Subcutaneous abdominal adipose tissue (tissue), 5 donors: ENCODE data around the gene SUN5.

ENCODE experiments used
- H3K27ac ChIP-seq: one replicate; pipeline ENCODE4 v1.7.0; 2013; ENCODE audit warnings: low read depth, mild to moderate bottlenecking, inconsistent platforms, low read length, moderate library complexity
- H3K27me3 ChIP-seq, 5 donors: one replicate each; pipeline ENCODE4 v1.7.0; 2013; ENCODE audit warnings: low read length in 5 of 5, inconsistent platforms in 1 of 5; ENCODE audit not compliant: control insufficient read depth in 5 of 5, insufficient read depth in 4 of 5
- H3K36me3 ChIP-seq, 5 donors: one replicate each; pipeline ENCODE4 v1.7.0; 2013; ENCODE audit warnings: low read length in 5 of 5; ENCODE audit not compliant: control insufficient read depth in 5 of 5, insufficient read depth in 5 of 5
- H3K4me1 ChIP-seq, 5 donors: one replicate each; pipeline ENCODE4 v1.7.0; 2013; ENCODE audit warnings: low read length in 5 of 5, mild to moderate bottlenecking in 3 of 5, moderate library complexity in 1 of 5; ENCODE audit not compliant: control insufficient read depth in 5 of 5, insufficient read depth in 5 of 5
- H3K4me3 ChIP-seq, 5 donors: one replicate each; pipeline ENCODE4 v1.7.0; 2013; ENCODE audit warnings: low read length in 5 of 5, low read depth in 1 of 5
- H3K9ac ChIP-seq, 5 donors: one replicate each; pipeline ENCODE4 v1.7.0; 2013; ENCODE audit warnings: low read length in 5 of 5, mild to moderate bottlenecking in 4 of 5, moderate library complexity in 3 of 5
- H3K9me3 ChIP-seq, 5 donors: one replicate each; pipeline ENCODE4 v1.7.0; 2013; ENCODE audit warnings: low read length in 5 of 5; ENCODE audit not compliant: control insufficient read depth in 5 of 5
- donor health status: healthy.
- donor health status: healthy.
- donor health status: healthy.
- donor health status: healthy.
- donor health status: healthy.

Gene SUN5

GRCh38 chr20:32985596-32985995, 18.6 kb downstream of the SUN5 start:
- Histone ChIP-seq H3K4me3 (no peak overlapping the region), H3K27me3 (peaks cover 4 to 21% (median 15%) of the 10 kb centered on the region in 5 donors), H3K9ac (no peak overlapping the region), H3K4me1 (no peaks in the 10 kb centered on the region), H3K27ac (no peak overlapping the region), H3K9me3 (peaks cover 0 to 5% (median 0%) of the 10 kb centered on the region in 5 donors), H3K36me3 (no peaks in the 10 kb centered on the region)

- no peaks in the 10 kb centered on the region for H3K9me3 ChIP-seq
- H3K9ac ChIP-seq = no peak overlapping the region
- H3K27ac ChIP-seq = no peak overlapping the region
These were observed 19.4 kb downstream of the SUN5 start for GRCh38 chr20:32984631-32985354.

GRCh38 chr20:32984196-32984595, 20.0 kb downstream of the SUN5 start:
- H3K27me3 ChIP-seq = peaks cover 0 to 17% (median 10%) of the 10 kb centered on the region in 5 donors
- H3K9ac ChIP-seq = no peak overlapping the region

More at GRCh38 chr20:32984631-32985354, 19.4 kb downstream of the SUN5 start:
- H3K27me3 ChIP-seq = peaks cover 4 to 16% (median 10%) of the 10 kb centered on the region in 5 donors
- H3K36me3 ChIP-seq = no peaks in the 10 kb centered on the region
- H3K4me1 ChIP-seq = no peaks in the 10 kb centered on the region
- no peak overlapping the region for H3K4me3 ChIP-seq

DNA sequence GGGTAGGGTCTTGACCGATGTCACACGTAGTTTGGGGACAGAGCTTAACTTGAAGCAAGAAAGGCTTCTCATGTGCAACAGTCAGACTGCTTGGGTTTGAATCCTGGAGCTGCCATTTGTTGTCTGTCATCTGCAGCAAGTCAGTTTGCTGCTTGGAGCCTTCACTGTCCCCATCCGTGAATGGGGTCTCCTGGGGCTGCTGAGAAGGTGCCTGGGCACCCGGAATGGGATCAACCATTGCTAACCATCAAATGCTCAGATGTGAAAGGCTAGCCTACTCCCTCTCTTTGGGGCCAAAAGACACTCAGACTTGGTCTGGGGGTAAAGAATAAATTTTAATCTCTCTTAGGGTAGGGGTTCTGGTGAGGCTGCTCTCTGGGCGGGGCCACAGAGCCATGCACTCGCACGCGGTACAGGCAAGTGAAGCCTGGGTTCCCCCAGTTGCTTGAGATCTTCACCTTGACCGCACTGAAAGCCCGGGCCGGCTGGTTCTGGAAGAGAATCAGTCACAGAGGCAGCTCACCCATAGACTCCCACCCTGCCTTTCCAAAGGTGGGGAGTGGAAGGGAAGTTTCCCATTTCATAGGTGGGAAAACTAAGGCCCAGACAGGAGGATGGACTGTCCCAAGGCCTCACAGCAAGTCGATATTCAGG, 20.6 kb downstream of the SUN5 start:
- Histone ChIP-seq H3K4me1 (no peaks in the 10 kb centered on the region), H3K27ac (no peak overlapping the region), H3K9me3 (no peaks in the 10 kb centered on the region), H3K36me3 (no peaks in the 10 kb centered on the region), H3K27me3 (peaks cover 0 to 17% (median 10%) of the 10 kb centered on the region in 5 donors), H3K9ac (no peak overlapping the region), H3K4me3 (no peak overlapping the region)

More at GRCh38 chr20:32984196-32984595, 20.0 kb downstream of the SUN5 start:
- no peaks in the 10 kb centered on the region for H3K4me1 ChIP-seq
- H3K27ac ChIP-seq = no peak overlapping the region
- no peak overlapping the region for H3K4me3 ChIP-seq
- H3K9me3 ChIP-seq = no peaks in the 10 kb centered on the region
- H3K36me3 ChIP-seq = no peaks in the 10 kb centered on the region

DNA sequence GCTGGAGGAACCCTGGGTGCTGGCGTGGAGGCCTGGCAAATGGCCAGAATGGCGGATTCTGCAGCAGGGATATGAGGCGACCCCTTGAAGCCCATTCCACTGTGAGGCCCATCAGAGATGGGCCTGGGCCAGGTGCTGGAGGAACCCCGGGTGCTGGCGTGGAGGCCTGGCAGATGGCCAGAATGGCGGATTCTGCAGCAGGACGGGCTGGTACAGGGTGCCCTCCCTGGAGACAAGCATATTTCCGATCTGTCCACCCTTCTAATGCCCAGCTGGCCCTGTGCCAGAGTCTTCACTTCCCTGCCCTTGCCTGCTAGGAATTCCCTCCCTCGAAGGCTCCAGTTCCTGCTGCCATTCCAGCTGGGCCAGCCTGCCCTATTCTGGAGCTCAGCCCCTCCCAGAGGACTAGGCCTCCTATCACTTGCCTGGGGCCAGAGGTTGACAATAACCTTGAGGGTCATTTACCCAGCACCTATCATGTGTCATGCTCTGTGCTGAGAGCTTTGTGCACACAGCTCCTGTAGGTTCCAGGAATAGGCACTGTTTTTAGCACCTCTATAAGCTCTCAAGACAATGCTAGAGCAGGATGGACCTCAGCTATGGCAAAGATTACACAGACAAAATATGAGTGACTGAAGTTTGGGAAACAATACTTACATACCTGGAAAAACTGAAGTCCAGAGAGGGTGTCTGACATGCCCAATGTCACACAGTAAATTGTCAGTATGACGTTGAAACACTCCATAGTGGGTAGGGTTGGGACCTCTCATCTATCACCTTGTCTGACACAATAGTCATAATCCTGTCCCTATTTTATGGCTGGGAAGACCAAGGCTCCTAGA, 21.4 kb downstream of the SUN5 start:
- H3K4me3 ChIP-seq = no peak overlapping the region
- H3K9me3 ChIP-seq = no peaks in the 10 kb centered on the region
- H3K27me3 ChIP-seq = peaks cover 0 to 15% (median 10%) of the 10 kb centered on the region in 5 donors
- no peaks in the 10 kb centered on the region for H3K36me3 ChIP-seq
- no peak overlapping the region for H3K9ac ChIP-seq
- H3K4me1 ChIP-seq = no peaks in the 10 kb centered on the region
- no peak overlapping the region for H3K27ac ChIP-seq

GRCh38 chr20:32980990-32981389, 23.2 kb downstream of the SUN5 start:
- Histone ChIP-seq H3K9me3 (no peaks in the 10 kb centered on the region), H3K36me3 (no peaks in the 10 kb centered on the region), H3K4me3 (no peak overlapping the region), H3K27ac (no peak overlapping the region), H3K4me1 (no peaks in the 10 kb centered on the region), H3K9ac (no peak overlapping the region), H3K27me3 (peaks cover 0 to 18% (median 0%) of the 10 kb centered on the region in 5 donors)

- Histone ChIP-seq H3K27ac (no peak overlapping the region), H3K4me3 (no peak overlapping the region), H3K9ac (no peak overlapping the region), H3K4me1 (no peaks in the 10 kb centered on the region), H3K36me3 (no peaks in the 10 kb centered on the region), H3K27me3 (peaks cover 0 to 12% (median 0%) of the 10 kb centered on the region in 5 donors), H3K9me3 (no peaks in the 10 kb centered on the region)
These were observed 23.9 kb downstream of the SUN5 start for GRCh38 chr20:32980131-32980941.

DNA sequence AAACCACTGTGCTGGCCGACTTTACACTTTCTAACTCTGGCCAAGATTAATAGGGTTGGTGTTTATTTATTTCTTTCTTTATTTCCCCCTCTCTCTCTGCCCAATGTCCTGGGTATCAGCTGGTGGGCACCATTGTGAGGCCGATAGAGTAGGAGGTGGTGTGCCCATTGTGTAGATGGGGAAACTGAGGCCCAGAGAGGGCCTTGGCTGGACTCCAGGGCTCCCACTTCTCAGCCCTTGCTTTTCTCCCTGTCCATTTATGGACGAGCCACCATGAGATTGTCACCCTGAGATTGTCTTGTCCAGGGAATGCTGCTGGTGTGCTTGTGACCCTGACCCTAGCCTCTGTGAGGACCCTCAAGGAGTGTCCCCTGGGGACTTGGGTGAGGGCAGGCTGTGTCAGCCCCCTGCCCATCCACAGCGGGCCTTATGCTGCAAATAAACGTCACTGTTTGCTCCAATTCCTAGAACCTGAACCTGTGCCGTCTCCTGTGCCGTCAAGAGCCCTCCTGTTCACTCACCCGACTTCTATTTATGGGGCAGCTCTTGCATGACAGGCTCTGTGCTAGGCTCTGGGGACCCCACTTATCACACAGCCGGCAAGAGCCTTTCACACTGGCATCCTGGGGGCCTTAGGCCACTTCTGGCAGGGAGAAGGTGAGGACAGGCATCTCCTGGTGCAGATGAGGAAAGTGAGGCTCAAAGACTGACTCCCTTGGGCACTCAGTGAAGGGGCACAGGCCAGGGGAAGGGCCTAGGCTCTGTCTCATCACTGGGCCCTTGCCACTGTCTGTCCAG, 24.8 kb downstream of the SUN5 start:
- no peak overlapping the region for H3K27ac ChIP-seq
- H3K4me1 ChIP-seq = no peaks in the 10 kb centered on the region

DNA sequence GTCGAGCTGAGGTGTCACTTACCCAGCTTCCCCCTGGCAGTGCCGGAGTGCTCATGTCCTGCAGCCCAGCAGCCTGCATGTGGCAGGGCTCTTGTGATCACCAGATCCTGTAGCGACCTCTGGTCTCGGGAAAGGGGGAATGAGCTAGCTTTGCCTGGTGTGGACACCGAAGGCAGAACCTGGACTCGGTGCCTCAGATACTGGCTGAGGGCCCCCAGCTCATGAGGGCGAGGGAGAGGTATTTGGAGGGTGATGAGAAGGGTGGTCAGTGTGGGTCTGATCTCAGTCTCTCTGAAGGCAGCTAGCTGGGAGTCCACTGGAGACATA, 26.3 kb downstream of the SUN5 start:
- Histone ChIP-seq H3K9me3 (no peaks in the 10 kb centered on the region), H3K36me3 (no peaks in the 10 kb centered on the region), H3K27me3 (peaks cover 0 to 12% (median 0%) of the 10 kb centered on the region in 5 donors), H3K4me3 (no peak overlapping the region), H3K27ac (no peak overlapping the region), H3K4me1 (no peaks in the 10 kb centered on the region), H3K9ac (no peak overlapping the region)

More for the DNA sequence above, 24.8 kb downstream of the SUN5 start:
- H3K9me3 ChIP-seq = no peaks in the 10 kb centered on the region
- H3K9ac ChIP-seq = no peak overlapping the region
- H3K27me3 ChIP-seq = peaks cover 0 to 12% (median 0%) of the 10 kb centered on the region in 5 donors
- H3K36me3 ChIP-seq = no peaks in the 10 kb centered on the region
- H3K4me3 ChIP-seq = no peak overlapping the region
